GM10266 (cell line): Measurements from ENCODE around the gene RNF31.

ENCODE experiments used
- DNase-seq: peaks from one replicate; pipeline ENCODE4 v3.0.0; 2012; ENCODE audit errors: extremely low spot score
- TF ChIP-seq, protein P1 (sequence below): IDR thresholded peaks from 2 replicates; pipeline ENCODE4 v1.5.1; 2012; ENCODE audit warnings: mild to moderate bottlenecking, low read depth; ENCODE audit not compliant: control insufficient read depth, insufficient read depth; ENCODE audit errors: missing control alignments

RNF31 gene

DNA sequence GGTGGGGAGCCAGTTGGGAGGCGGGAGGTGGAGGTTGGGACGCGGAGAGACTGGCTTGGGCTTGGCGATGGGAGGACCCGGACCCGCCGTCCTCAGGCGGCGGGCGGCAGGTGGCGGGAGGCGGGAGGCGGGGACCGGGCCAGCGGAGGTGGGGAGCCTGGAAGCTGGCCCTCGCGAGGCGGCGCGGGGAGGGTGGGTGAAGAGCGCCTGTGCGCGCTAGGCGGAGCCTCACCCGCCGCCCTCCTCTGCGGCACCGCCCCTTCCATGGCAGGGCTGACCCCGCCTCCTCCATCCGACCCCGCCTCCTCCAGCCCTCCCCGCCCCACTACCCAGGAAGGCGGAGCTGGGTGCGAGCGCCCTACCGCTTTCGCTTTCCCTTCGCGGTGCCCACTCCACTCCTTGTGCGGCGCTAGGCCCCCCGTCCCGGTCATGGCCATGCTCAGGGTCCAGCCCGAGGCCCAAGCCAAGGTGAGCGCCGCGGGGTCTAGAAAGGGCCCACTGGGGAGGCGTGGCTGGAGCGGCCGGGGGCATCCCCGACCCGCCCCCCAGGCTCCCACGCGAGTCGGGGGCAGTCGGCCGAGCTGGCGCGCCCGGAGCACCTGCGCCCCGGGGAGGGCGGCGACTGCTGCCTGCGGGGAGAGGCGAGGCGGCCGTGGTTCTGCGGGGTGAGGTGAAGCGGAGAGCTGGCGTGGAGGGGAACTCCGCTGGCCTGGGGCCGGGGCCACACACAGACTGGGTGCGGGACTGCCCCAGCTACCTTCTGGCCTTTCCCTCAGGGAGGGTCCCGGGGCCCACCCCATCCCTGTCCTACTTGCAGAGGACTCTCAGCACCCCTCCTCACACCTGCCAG lies 11.2 kb upstream of the RNF31 start, which contains the start of gene PSME1:
PSME1 (plus strand) TSS at position 361 of the 850 bp plus-strand sequence; CDS start at position 430, 69 bp downstream.
- DNase-seq: peak; percentile 98
- TF ChIP-seq, protein P1, sequence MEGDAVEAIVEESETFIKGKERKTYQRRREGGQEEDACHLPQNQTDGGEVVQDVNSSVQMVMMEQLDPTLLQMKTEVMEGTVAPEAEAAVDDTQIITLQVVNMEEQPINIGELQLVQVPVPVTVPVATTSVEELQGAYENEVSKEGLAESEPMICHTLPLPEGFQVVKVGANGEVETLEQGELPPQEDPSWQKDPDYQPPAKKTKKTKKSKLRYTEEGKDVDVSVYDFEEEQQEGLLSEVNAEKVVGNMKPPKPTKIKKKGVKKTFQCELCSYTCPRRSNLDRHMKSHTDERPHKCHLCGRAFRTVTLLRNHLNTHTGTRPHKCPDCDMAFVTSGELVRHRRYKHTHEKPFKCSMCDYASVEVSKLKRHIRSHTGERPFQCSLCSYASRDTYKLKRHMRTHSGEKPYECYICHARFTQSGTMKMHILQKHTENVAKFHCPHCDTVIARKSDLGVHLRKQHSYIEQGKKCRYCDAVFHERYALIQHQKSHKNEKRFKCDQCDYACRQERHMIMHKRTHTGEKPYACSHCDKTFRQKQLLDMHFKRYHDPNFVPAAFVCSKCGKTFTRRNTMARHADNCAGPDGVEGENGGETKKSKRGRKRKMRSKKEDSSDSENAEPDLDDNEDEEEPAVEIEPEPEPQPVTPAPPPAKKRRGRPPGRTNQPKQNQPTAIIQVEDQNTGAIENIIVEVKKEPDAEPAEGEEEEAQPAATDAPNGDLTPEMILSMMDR: peak; percentile 2

DNA sequence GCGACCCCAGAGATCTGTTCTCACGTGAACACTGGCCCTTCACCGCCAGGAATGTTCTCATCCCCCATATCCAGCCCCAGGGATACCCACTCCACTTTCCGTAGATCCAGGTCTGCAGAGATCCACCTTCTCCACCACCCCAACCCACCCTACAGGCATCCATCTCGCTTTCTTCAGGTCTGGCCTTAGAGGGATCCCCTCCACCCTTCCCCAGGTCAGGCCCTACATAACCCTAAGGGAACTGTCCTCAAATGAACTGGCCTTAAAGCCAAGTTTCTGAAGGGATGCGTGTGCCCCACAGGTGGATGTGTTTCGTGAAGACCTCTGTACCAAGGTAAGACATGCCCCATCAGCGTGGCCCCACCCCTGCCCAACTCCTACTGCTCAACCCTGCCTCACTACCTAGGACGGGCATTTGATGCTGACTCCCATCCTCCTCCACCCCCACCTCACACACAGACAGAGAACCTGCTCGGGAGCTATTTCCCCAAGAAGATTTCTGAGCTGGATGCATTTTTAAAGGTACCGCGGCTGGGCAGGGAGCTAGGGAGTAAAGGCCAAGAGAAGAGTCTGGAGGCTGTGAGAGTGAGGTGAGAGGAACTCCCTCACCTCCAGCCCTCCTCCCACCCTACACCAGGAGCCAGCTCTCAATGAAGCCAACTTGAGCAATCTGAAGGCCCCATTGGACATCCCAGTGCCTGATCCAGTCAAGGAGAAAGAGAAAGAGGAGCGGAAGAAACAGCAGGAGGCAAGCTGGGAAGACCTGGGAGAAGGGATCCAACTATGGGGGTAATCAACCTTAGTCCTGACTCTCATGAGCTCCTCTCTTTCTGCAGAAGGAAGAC lies 10.4 kb upstream of the RNF31 start:
- TF ChIP-seq, protein P1: no peak
- no peak for DNase-seq

DNA sequence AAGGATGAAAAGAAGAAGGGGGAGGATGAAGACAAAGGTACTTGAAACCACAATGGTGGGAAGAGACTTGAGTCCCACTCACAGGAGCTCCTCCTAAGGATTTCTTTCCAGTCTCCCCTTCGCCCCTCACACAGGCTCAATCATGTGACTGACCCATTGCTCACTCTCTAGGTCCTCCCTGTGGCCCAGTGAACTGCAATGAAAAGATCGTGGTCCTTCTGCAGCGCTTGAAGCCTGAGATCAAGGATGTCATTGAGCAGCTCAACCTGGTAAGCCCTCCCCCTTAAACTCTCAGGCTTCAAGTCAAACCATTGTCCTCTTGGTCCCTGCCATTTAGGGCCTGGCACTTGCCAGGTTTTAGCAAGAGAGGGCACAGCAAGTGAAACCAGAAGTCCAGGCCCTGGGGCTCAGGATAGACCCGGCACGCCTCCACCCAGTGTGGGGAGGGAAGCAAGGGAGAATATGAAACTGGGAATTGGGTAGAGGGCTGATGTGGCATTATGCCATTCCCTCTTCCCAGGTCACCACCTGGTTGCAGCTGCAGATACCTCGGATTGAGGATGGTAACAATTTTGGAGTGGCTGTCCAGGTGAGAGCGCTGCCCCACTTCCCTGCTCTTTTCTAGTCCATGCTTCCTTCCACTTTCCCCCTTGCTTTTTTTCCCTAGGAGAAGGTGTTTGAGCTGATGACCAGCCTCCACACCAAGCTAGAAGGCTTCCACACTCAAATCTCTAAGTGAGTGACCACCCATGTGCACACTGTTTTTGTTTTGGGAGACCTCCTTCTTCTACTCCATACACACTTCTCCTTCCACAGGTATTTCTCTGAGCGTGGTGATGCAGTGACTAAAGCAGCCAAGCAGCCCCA lies 9.5 kb upstream of the RNF31 start:
- no peak for DNase-seq
- TF ChIP-seq, protein P1: no peak

DNA sequence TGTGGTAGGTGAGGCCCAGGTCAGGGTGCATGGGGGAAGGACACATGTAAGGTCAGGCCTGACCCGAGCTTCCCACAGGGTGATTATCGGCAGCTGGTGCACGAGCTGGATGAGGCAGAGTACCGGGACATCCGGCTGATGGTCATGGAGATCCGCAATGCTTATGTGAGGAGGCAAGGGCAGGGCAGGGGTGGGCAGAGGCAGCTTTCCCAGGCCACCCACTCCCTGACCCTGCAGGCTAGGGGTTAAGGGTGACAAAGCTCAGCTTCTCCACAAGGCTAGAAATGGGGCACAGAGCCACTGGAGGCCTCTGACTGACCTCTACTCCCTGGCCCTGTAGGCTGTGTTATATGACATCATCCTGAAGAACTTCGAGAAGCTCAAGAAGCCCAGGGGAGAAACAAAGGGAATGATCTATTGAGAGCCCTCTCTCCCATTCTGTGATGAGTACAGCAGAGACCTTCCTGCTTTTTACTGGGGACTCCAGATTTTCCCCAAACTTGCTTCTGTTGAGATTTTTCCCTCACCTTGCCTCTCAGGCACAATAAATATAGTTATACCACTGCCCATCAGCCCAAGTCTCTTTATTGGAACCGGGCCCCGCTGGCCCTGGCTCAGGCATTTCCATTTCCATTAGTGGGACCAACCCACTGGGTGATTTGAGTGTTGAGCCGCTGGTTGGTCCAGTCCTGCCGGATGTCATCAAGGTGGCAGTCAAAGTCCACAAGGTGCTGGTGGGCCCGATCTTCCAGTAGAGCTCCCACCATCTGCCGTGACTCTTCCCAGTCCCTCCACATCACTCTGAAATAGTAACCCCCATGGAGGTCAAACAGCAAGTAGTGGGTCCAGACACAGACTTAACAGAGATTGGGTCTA lies 8.7 kb upstream of the RNF31 start:
- TF ChIP-seq, protein P1: no peak
- DNase-seq: no peak

DNA sequence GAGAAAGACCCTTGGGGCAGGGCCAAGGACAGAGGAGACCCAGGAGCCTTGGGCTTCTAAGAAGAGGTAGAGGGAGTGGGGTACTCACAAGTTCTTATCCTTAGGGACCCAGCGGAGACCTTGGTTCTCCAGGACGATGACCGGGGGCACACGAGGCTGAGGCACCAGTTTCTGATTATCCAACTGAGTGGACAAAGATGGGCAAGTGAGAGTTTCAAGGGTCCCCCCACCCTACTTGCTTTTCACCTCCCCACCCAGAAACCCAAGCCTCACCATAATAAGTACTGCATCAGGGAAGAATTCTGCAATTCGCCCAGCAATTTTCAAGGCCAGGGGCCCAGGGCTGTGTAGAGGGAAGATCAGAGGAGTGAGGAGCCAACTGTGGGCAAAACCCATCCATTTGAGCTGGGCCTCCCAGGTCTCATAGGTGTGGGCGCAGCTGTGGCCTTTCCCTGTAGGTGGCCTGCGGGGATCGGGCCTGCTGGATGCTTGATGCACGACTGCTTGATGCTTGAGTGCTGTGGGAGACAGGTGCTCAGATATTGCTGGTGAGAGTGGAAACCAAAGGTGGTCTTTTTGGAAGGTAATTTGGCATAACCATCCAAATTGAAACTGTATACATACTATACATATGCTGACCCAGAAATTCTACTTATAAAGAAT lies 7.9 kb upstream of the RNF31 start:
- DNase-seq: no peak
- TF ChIP-seq, protein P1: no peak
